ENCODE results near the gene AKAP13. TPM values are rescaled to one million over a fixed set of nuclear protein-coding genes. Genes with fewer than 3 reads are reported as not detected.
"Not testable (repeated sequence)": the region's sequence is repeated elsewhere in the genome, so short reads cannot be mapped to it uniquely, and the experiment has no call there.

AKAP13 gene
- total RNA-seq, 1 donor from 2014 or later = 145 TPM

DNA sequence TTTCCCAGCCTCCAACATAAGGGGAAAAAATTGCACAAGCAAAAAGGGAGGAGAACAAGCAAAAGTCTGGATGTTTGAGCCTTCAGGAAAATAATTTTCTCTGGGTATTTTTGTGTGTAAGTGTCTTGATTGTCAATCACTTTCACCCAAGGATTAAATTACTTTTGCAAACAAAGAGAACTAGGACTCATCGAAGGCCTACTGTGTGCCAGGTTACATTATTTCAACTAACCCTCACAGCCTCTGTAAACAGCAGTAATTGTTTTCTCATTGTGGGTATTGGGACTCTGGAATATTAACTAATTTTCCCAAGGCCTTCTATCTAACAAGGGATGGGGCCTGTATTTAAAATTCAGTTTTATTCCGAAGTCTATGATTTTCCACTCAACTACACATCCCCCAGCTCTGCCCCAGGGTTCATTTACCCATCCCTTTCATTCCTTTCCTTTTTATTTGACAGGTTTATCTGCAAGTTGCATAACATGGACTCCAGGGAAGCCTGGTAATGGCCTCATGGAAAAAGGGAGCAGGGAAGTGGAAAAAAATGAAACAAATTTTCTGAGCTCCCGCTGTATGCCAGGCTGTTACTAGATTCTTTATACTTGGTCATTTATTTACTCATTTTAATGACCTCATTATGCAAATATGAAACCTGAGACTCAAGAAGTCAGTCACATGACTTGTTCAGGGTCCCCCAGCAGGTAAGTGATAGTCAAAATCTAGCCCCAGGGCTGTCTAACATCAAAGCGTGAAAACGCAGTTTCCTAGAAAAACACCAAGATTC, 32.9 kb upstream of the AKAP13 start:
- DNase-seq; H3K27me3 Mint-ChIP-seq (ENCODE audit: unreplicated experiment); H3K4me1 Mint-ChIP-seq (ENCODE audit: low read depth, unreplicated experiment); H3K9me3 Mint-ChIP-seq (ENCODE audit: unreplicated experiment); H3K27ac Mint-ChIP-seq (ENCODE audit: unreplicated experiment); H3K4me3 Mint-ChIP-seq (ENCODE audit: unreplicated experiment); H3K36me3 Mint-ChIP-seq (ENCODE audit: unreplicated experiment): not testable (repeated sequence)

DNA sequence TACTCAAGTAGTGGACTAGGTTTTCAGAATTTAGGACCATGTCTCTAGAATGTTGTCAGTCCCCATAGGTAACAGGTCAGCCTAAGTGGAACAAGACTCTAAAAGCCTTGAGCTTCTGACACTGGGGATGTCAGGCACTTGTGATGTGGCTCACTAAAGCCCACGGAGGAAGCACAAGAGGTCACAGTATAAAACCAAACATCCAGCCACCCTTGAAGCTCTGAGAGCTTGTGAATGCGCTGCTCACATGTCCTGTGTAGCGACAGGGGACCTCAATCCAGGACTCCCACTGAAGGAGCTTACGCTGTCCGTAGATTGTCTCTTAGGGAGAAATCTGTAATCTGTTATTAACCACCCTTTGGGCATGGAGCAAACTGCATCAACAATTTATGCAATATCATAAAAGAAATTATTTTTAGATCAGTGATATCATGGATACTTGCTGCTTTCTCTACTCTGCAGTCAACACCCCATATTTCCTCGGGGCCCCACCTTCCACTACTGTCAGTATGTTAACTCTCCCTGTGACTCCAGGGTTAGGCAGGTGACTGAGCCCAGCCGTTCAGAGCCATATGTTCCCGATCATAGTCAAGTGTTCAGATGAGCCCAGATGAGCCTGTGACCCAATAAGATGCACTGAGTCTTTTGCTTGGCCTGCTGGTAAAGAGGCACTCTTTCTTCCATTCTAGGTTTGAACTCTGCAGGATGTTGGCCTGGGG, 32.2 kb upstream of the AKAP13 start:
- not testable (repeated sequence) for H3K4me3 Mint-ChIP-seq (ENCODE audit: unreplicated experiment); H3K9me3 Mint-ChIP-seq (ENCODE audit: unreplicated experiment); H3K4me1 Mint-ChIP-seq (ENCODE audit: low read depth, unreplicated experiment); H3K36me3 Mint-ChIP-seq (ENCODE audit: unreplicated experiment); DNase-seq; H3K27me3 Mint-ChIP-seq (ENCODE audit: unreplicated experiment); H3K27ac Mint-ChIP-seq (ENCODE audit: unreplicated experiment)

DNA sequence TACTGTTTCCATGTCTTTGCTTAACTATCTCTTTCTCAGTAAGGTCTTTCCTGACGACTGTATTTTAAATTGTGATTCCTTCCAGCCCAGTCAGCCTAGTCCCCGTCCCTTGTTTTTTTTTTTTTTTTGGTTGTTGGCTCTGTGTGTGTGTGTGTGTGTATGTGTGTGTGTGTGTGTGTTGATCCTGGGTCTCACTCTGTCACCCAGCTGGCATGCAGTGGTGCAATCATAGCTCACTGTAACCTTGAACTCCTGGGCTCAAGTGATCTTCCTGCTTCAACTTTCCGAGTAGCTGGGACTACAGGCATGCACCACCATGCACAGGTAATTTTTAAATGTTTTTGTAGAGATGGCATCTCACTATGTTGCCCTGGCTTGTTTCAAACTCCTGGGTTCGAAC, 31.3 kb upstream of the AKAP13 start:
- not testable (repeated sequence) for DNase-seq; H3K9me3 Mint-ChIP-seq (ENCODE audit: unreplicated experiment); H3K4me1 Mint-ChIP-seq (ENCODE audit: low read depth, unreplicated experiment); H3K4me3 Mint-ChIP-seq (ENCODE audit: unreplicated experiment); H3K36me3 Mint-ChIP-seq (ENCODE audit: unreplicated experiment); H3K27ac Mint-ChIP-seq (ENCODE audit: unreplicated experiment); H3K27me3 Mint-ChIP-seq (ENCODE audit: unreplicated experiment)

DNA sequence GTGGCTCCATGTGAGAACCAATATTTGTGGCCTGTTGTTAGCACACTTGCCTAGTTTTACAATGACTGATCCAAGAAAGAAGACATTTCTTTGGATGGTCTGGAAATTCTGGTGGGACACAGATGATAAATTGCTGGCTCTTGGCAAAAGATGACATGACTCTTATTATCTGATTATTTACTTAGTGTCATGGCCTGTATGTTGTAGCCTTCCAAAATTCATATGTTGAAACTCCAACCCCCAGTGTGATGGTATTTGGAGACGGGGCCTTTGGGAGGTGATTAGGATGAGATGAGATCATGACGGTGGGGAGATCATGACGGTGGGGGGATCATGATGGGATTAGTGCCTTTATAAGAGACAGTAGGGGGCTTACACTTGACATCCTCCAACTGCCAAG, 30.0 kb upstream of the AKAP13 start:
- peaks cover 2% of the 10 kb centered on the region for H3K4me1 Mint-ChIP-seq (ENCODE audit: low read depth, unreplicated experiment)
- DNase-seq = no peak
- TF ChIP-seq, protein P1, sequence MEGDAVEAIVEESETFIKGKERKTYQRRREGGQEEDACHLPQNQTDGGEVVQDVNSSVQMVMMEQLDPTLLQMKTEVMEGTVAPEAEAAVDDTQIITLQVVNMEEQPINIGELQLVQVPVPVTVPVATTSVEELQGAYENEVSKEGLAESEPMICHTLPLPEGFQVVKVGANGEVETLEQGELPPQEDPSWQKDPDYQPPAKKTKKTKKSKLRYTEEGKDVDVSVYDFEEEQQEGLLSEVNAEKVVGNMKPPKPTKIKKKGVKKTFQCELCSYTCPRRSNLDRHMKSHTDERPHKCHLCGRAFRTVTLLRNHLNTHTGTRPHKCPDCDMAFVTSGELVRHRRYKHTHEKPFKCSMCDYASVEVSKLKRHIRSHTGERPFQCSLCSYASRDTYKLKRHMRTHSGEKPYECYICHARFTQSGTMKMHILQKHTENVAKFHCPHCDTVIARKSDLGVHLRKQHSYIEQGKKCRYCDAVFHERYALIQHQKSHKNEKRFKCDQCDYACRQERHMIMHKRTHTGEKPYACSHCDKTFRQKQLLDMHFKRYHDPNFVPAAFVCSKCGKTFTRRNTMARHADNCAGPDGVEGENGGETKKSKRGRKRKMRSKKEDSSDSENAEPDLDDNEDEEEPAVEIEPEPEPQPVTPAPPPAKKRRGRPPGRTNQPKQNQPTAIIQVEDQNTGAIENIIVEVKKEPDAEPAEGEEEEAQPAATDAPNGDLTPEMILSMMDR (IDR thresholded peaks at IDR 0.05; ENCODE audit: partially characterized antibody, unreplicated experiment) = no peak
- H3K27me3 Mint-ChIP-seq (ENCODE audit: unreplicated experiment) = no peaks in the 10 kb centered on the region
- no peaks in the 10 kb centered on the region for H3K36me3 Mint-ChIP-seq (ENCODE audit: unreplicated experiment)
- H3K4me3 Mint-ChIP-seq (ENCODE audit: unreplicated experiment) = no peak overlapping the region
- peaks cover 2% of the 10 kb centered on the region for H3K9me3 Mint-ChIP-seq (ENCODE audit: unreplicated experiment)
- H3K27ac Mint-ChIP-seq (ENCODE audit: unreplicated experiment) = no peak overlapping the region

DNA sequence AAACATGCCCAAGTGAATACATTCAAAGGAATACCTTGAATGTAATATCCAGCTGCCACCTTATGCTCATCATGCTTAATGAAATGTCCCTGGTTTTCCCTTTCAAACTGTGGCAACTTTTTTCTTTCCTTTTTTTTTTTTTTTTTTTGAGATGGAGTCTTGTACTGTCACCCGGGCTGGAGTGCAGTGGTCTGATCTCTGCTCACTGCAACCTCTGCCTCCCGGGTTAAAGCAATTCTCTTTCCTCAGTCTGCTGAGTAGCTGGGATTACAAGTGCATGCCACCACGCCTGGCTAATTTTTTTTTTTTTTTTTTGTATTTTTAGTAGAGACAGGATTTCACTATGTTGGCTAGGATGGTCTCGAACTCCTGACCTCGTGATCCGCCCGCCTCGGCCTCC, 28.9 kb upstream of the AKAP13 start:
- not testable (repeated sequence) for H3K36me3 Mint-ChIP-seq (ENCODE audit: unreplicated experiment); H3K9me3 Mint-ChIP-seq (ENCODE audit: unreplicated experiment); H3K27ac Mint-ChIP-seq (ENCODE audit: unreplicated experiment); H3K4me1 Mint-ChIP-seq (ENCODE audit: low read depth, unreplicated experiment); DNase-seq; H3K4me3 Mint-ChIP-seq (ENCODE audit: unreplicated experiment); H3K27me3 Mint-ChIP-seq (ENCODE audit: unreplicated experiment)

DNA sequence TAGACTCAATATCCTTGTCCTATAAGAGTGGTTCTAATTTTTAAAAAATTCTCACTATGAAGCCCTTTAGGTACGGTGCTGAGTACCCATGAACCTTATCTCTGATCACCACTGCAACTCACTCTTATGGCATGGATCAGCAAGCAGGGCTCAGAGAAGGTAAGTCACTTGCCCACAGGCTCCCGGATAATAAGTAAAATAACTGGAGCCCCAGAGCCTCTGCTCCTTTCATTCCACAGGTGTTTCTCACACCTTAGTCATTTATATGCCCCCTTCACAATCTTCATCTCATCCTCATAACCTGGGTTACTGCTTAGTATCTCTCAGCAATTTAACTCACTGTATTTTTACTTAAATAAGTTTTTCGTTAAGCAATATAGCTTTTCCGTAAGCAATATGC, 28.4 kb upstream of the AKAP13 start:
- peaks cover 2% of the 10 kb centered on the region for H3K9me3 Mint-ChIP-seq (ENCODE audit: unreplicated experiment)
- no peak overlapping the region for H3K27ac Mint-ChIP-seq (ENCODE audit: unreplicated experiment)
- no peaks in the 10 kb centered on the region for H3K27me3 Mint-ChIP-seq (ENCODE audit: unreplicated experiment)
- H3K4me3 Mint-ChIP-seq (ENCODE audit: unreplicated experiment) = no peak overlapping the region
- TF ChIP-seq, protein P1 (IDR thresholded peaks at IDR 0.05; ENCODE audit: partially characterized antibody, unreplicated experiment) = no peak
- H3K36me3 Mint-ChIP-seq (ENCODE audit: unreplicated experiment) = no peaks in the 10 kb centered on the region
- no peak for DNase-seq
- peaks cover 2% of the 10 kb centered on the region for H3K4me1 Mint-ChIP-seq (ENCODE audit: low read depth, unreplicated experiment)

DNA sequence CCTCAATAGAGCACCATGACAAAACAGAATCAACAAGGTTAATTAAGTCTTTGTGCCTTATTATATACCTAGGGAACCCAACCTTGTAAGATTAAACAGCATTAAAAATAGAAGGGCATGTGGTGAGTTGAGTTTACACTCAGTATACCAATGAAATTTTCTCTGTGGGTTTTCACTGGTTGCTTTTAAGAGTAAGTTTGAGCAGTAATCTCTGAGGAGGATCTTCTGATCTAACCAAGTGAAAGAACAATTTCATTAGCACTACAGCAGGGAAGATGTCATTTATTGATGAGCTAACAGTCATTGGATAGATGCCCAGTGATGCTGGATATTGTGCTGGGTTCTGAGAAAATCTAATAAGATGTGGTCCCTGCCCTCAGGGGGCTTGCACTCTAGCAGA, 26.9 kb upstream of the AKAP13 start:
- DNase-seq = no peak
- TF ChIP-seq, protein P1 (IDR thresholded peaks at IDR 0.05; ENCODE audit: partially characterized antibody, unreplicated experiment) = no peak
- H3K36me3 Mint-ChIP-seq (ENCODE audit: unreplicated experiment) = no peaks in the 10 kb centered on the region
- H3K4me1 Mint-ChIP-seq (ENCODE audit: low read depth, unreplicated experiment) = peaks cover 2% of the 10 kb centered on the region
- no peak overlapping the region for H3K27ac Mint-ChIP-seq (ENCODE audit: unreplicated experiment)
- no peaks in the 10 kb centered on the region for H3K27me3 Mint-ChIP-seq (ENCODE audit: unreplicated experiment)
- H3K4me3 Mint-ChIP-seq (ENCODE audit: unreplicated experiment) = no peak overlapping the region
- peaks cover 2% of the 10 kb centered on the region for H3K9me3 Mint-ChIP-seq (ENCODE audit: unreplicated experiment)
